ENCODE results near the gene SPC24.

DNA sequence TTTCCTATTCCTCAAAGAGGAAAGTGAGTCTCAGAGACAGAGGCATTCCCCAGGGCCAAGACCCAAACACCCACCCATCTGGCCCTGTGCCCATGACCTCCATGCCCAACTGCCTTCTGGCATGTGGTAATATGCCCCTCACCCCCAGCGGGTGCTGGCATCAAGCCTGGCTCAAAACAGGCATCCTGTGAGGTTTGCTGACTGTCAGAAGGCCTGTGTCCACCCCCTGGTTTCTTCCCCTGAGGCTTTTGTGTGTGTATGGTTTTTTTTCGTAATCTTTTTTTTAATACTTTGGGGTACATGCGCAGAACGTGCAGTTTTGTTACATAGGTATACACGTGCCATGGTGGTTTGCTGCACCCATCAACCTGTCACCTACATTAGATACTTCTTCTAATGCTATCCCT lies 49.4 kb upstream of the SPC24 start:
- TF ChIP-seq CTCF (IDR thresholded peaks at IDR 0.05), result no peak
- TF ChIP-seq POLR2A (IDR thresholded peaks at IDR 0.05), result no peak
- TF ChIP-seq EP300 (IDR thresholded peaks at IDR 0.05), result no peak
